ENCODE measurements around the gene MOB1A. TPM values are rescaled to one million over a fixed set of nuclear protein-coding genes. Genes with fewer than 3 reads are reported as not detected.

Gene MOB1A
- total RNA-seq, 6 donors from 2014 or later: 23.1 to 143 (median 94.5) TPM

Other genes with a start within 250 kb of the MOB1A start
- 10 to 100 TPM; 17.3 to 53.4 (median 23.6) TPM for gene TET3, start 194.0 kb downstream of the MOB1A start, total RNA-seq
- 10 to 100 TPM; 19.2 to 37.7 (median 24.3) TPM for gene BOLA3, start 31.0 kb downstream of the MOB1A start, total RNA-seq
- 10 to 100 TPM in 5 of 6 donors, 1 to 10 TPM in 1; 8.4 to 68.1 (median 34.5) TPM for gene MTHFD2, start 19.7 kb upstream of the MOB1A start, total RNA-seq
- gene SLC4A5, start 164.5 kb upstream of the MOB1A start, total RNA-seq: 10 to 100 TPM in 3 of 6 donors, 1 to 10 TPM in 3; 3.2 to 47.1 (median 11.0) TPM
- 100 to 1,000 TPM; 106 to 260 (median 147) TPM for gene DCTN1, start 201.4 kb upstream of the MOB1A start, total RNA-seq
- gene C2orf81, start 242.7 kb upstream of the MOB1A start, total RNA-seq: 10 to 100 TPM in 2 of 6 donors, 1 to 10 TPM in 4; 2.6 to 12.3 (median 5.7) TPM
- 10 to 100 TPM in 4 of 6 donors, 1 to 10 TPM in 2; 8.4 to 28.2 (median 13.3) TPM for gene WDR54, start 242.9 kb upstream of the MOB1A start, total RNA-seq

Measured in upper lobe of left lung (tissue), 6 donors.